HEK293T (cell line): Measurements from ENCODE around the gene ZNF579.

ENCODE experiments used
- FOXA1 ChIP-seq: fragments of 450-650 bp; IDR thresholded peaks from 2 replicates; pipeline ENCODE4 v1.6.1; 2016; ENCODE audit warnings: mild to moderate bottlenecking
- FOXM1 ChIP-seq: fragments of 450-650 bp; IDR thresholded peaks from 2 replicates; pipeline ENCODE4 v1.6.1; 2017; ENCODE audit warnings: mild to moderate bottlenecking, borderline replicate concordance
- HDGF ChIP-seq: fragments of 450-650 bp; IDR thresholded peaks from 2 replicates; pipeline ENCODE4 v1.6.1; 2017; ENCODE audit warnings: antibody characterized with exemption, borderline replicate concordance
- SP1 ChIP-seq: fragments of 450-650 bp; IDR thresholded peaks from 2 replicates; pipeline ENCODE4 v1.6.1; 2017
- TARDBP ChIP-seq: fragments of 450-650 bp; IDR thresholded peaks from 2 replicates; pipeline ENCODE4 v1.6.1; 2016
- ZNF384 ChIP-seq: fragments of 450-650 bp; IDR thresholded peaks from 2 replicates; pipeline ENCODE4 v1.6.1; 2016
- TF ChIP-seq, protein P1 (sequence below): fragments of 450-650 bp; IDR thresholded peaks from 2 replicates; pipeline ENCODE4 v1.6.1; 2016

DNA sequence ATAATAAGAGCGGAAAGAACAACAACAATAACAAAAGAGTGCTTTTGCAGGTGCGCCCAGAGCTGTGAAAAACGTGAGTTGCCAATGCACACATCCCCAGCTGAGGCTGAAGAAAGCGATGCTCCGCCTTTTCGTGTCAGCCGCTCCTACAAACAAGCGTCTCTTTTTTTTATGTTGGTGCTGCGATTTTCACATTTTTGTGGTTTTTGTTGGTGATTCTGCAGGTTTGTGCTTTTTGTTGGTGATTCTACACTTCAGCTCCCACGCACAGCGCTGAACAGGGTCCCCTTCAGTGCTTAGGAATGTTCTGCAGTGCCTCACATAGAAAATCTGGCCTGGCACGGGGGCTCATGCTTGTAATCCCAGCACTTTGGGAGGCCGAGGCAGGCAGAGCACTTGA, 28.0 kb downstream of the ZNF579 start:
- TF ChIP-seq HDGF (no peak), FOXM1 (no peak), FOXA1 (no peak), TARDBP (no peak), SP1 (no peak), ZNF384 (no peak)
- TF ChIP-seq, protein P1, sequence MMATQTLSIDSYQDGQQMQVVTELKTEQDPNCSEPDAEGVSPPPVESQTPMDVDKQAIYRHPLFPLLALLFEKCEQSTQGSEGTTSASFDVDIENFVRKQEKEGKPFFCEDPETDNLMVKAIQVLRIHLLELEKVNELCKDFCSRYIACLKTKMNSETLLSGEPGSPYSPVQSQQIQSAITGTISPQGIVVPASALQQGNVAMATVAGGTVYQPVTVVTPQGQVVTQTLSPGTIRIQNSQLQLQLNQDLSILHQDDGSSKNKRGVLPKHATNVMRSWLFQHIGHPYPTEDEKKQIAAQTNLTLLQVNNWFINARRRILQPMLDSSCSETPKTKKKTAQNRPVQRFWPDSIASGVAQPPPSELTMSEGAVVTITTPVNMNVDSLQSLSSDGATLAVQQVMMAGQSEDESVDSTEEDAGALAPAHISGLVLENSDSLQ: no peak
